ENCODE measurements around the gene PXK. TPM values are rescaled to one million over a fixed set of nuclear protein-coding genes. Genes with fewer than 3 reads are reported as not detected.

Gene PXK
- total RNA-seq, 1 donor from 2014 or later, result 18.8 TPM

DNA sequence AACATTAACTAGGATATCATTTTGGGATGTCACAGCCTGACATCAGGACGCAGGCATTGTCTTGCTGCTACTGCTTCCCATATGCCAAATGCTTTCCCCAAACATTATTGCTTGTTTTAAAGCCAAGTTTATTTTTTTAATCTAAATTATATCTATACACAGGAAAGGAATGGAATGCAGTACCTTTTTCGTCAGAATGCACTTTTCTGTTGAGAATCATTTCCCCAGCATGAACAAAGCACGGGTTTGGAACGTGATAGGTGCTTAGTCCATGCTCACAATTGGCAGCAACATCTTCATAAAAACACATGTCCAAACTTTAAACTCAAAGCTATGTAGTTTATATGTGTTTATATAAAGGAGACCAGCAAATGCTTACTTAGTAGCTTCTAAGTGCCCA lies 26.1 kb downstream of the PXK start:
- Mint-ChIP-seq H3K9me3 (ENCODE audit: unreplicated experiment) (no peaks in the 10 kb centered on the region), H3K4me3 (ENCODE audit: unreplicated experiment) (no peak overlapping the region), H3K27ac (ENCODE audit: unreplicated experiment) (no peak overlapping the region), H3K36me3 (ENCODE audit: low read depth, unreplicated experiment) (no peaks in the 10 kb centered on the region), H3K4me1 (ENCODE audit: unreplicated experiment) (peaks cover 9% of the 10 kb centered on the region), H3K27me3 (ENCODE audit: unreplicated experiment) (no peaks in the 10 kb centered on the region)
- TF ChIP-seq, protein P1, sequence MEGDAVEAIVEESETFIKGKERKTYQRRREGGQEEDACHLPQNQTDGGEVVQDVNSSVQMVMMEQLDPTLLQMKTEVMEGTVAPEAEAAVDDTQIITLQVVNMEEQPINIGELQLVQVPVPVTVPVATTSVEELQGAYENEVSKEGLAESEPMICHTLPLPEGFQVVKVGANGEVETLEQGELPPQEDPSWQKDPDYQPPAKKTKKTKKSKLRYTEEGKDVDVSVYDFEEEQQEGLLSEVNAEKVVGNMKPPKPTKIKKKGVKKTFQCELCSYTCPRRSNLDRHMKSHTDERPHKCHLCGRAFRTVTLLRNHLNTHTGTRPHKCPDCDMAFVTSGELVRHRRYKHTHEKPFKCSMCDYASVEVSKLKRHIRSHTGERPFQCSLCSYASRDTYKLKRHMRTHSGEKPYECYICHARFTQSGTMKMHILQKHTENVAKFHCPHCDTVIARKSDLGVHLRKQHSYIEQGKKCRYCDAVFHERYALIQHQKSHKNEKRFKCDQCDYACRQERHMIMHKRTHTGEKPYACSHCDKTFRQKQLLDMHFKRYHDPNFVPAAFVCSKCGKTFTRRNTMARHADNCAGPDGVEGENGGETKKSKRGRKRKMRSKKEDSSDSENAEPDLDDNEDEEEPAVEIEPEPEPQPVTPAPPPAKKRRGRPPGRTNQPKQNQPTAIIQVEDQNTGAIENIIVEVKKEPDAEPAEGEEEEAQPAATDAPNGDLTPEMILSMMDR (IDR thresholded peaks at IDR 0.05; ENCODE audit: unreplicated experiment), result no peak
- DNase-seq (ENCODE audit: low spot score), result no peak

DNA sequence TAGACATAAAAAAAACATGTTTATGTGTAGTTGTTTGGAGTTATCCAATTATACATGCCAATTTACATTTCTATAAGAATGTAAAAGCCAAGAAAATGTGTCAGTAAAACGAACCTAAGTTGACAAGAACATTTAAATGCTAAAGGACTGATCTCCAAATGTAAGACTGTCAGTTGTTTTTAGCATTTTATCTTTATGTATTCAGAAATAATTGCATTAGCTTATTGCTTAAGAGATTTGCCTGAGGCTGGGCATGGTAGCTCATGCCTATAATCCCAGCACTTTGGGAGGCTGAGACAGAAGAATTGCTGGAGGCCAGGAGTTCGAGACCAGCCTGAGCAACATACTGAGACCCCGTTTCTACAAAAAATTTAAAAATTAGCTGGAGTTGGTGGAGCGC lies 26.9 kb downstream of the PXK start:
- peaks cover 4% of the 10 kb centered on the region for H3K4me1 Mint-ChIP-seq (ENCODE audit: unreplicated experiment)
- no peak overlapping the region for H3K4me3 Mint-ChIP-seq (ENCODE audit: unreplicated experiment)
- H3K27ac Mint-ChIP-seq (ENCODE audit: unreplicated experiment), result no peak overlapping the region
- H3K27me3 Mint-ChIP-seq (ENCODE audit: unreplicated experiment), result no peaks in the 10 kb centered on the region
- TF ChIP-seq, protein P1 (IDR thresholded peaks at IDR 0.05; ENCODE audit: unreplicated experiment), result no peak
- no peaks in the 10 kb centered on the region for H3K9me3 Mint-ChIP-seq (ENCODE audit: unreplicated experiment)
- no peaks in the 10 kb centered on the region for H3K36me3 Mint-ChIP-seq (ENCODE audit: low read depth, unreplicated experiment)
- DNase-seq (ENCODE audit: low spot score), result no peak

DNA sequence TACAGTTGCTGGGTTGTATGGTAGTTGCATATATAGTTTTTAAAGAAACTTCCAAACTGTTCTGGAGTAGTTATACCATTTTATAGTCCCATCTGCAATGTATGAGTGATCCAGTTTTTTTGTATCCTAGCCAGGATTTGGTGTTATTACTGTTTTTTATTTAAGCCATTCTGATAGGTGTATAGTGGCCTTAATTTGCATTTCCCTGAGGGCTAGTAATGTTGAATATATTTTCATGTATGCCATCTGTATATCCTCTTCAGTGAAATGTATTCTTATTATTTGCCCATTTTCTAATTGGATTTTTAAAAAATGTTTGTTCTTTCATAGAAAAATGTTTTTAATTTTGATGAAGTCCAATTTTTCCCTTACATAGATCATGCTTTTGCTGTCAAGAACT lies 29.2 kb downstream of the PXK start:
- Mint-ChIP-seq H3K36me3 (ENCODE audit: low read depth, unreplicated experiment) (no peaks in the 10 kb centered on the region), H3K27ac (ENCODE audit: unreplicated experiment) (no peak overlapping the region), H3K27me3 (ENCODE audit: unreplicated experiment) (no peaks in the 10 kb centered on the region), H3K4me3 (ENCODE audit: unreplicated experiment) (no peak overlapping the region), H3K4me1 (ENCODE audit: unreplicated experiment) (peaks cover 10% of the 10 kb centered on the region), H3K9me3 (ENCODE audit: unreplicated experiment) (no peaks in the 10 kb centered on the region)
- TF ChIP-seq, protein P1 (IDR thresholded peaks at IDR 0.05; ENCODE audit: unreplicated experiment), result no peak
- DNase-seq (ENCODE audit: low spot score), result no peak

DNA sequence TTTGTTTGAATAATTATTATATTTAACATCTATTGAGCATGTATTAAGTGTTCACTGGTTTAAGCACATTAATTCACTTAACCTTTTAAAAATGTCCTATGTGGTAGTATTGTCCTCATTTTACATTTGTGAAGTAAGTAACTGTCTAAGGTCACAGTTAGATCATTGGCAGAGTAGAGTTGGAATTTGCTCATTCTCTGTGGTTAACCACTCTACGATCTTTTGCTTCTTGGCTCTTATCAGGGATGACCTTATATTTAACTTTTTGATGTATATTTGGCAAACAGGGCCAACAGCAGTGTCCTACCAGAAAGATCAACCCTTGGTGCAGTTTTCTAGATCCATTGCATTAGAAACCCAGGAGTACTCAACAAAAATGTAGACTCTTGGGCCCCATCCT lies 34.0 kb downstream of the PXK start:
- TF ChIP-seq, protein P1 (IDR thresholded peaks at IDR 0.05; ENCODE audit: unreplicated experiment), result no peak
- Mint-ChIP-seq H3K27ac (ENCODE audit: unreplicated experiment) (no peak overlapping the region), H3K9me3 (ENCODE audit: unreplicated experiment) (no peaks in the 10 kb centered on the region), H3K4me1 (ENCODE audit: unreplicated experiment) (peaks cover 6% of the 10 kb centered on the region), H3K27me3 (ENCODE audit: unreplicated experiment) (no peaks in the 10 kb centered on the region), H3K36me3 (ENCODE audit: low read depth, unreplicated experiment) (no peaks in the 10 kb centered on the region), H3K4me3 (ENCODE audit: unreplicated experiment) (no peak overlapping the region)
- DNase-seq (ENCODE audit: low spot score), result no peak

GRCh38 chr3:58369038-58369437 lies 36.3 kb downstream of the PXK start:
- H3K27me3 Mint-ChIP-seq (ENCODE audit: unreplicated experiment), result no peaks in the 10 kb centered on the region
- DNase-seq (ENCODE audit: low spot score), result no peak
- H3K9me3 Mint-ChIP-seq (ENCODE audit: unreplicated experiment), result no peaks in the 10 kb centered on the region
- TF ChIP-seq, protein P1 (IDR thresholded peaks at IDR 0.05; ENCODE audit: unreplicated experiment), result no peak
- H3K4me3 Mint-ChIP-seq (ENCODE audit: unreplicated experiment), result no peak overlapping the region
- H3K4me1 Mint-ChIP-seq (ENCODE audit: unreplicated experiment), result peaks cover 6% of the 10 kb centered on the region
- no peak overlapping the region for H3K27ac Mint-ChIP-seq (ENCODE audit: unreplicated experiment)
- no peaks in the 10 kb centered on the region for H3K36me3 Mint-ChIP-seq (ENCODE audit: low read depth, unreplicated experiment)

Data from endothelial cell (in vitro differentiated cells).